Measurements from ENCODE around the gene UBALD2. TPM values are rescaled to one million over a fixed set of nuclear protein-coding genes. Genes with fewer than 3 reads are reported as not detected.

The UBALD2 gene
- total RNA-seq, 4 donors from 2014 or later = 24.8 to 42.7 (median 35.6) TPM

DNA sequence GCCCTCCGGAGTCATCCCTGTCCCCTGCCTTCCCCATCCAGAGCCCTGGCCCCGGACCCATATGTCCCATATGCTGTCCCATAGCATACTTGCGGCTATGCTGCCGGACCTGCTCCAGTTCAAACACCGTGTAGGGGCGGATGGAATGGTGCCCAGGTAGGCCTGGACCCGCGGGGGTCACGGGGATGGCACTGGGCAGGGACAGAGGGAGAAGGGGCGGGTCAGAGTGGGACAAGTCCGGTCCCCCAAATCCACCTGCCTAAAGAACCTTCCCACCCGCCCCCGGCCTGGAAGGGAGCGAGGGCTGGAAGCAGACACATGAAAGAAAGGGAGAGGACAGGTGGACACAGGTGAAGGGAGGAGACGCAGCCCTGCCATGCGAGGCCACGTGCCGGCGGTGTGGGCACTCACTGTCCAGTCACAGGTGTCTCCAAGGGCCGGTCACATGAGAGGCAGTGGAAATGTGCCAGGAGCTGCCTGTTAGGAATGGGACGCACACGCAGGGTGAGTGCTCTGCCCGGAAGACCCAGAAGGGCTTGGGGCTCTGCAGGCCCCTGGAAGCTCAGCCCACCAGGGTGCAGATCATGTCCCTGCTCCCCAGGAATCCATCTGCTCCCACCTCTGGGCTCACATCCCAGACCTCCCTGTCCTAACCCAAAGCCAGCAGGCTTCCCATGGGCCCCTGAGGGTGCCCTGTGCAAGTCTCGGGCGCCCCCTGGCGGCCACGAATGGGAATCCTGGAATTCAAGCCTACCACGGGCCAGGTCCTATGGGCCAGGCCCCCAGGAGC, 14.0 kb downstream of the UBALD2 start:
- Histone ChIP-seq H3K4me1 (peaks cover 26% of the 10 kb centered on the region), H3K36me3 (no peaks in the 10 kb centered on the region), H3K27me3 (no peaks in the 10 kb centered on the region), H3K27ac (no peak overlapping the region), H3K9me3 (no peaks in the 10 kb centered on the region), H3K4me3 (no peak overlapping the region)
- TF ChIP-seq POLR2AphosphoS5 (IDR thresholded peaks at IDR 0.05) (no peak), POLR2A (IDR thresholded peaks at IDR 0.05) (no peak), EP300 (IDR thresholded peaks at IDR 0.05) (no peak)
- TF ChIP-seq, protein P1, sequence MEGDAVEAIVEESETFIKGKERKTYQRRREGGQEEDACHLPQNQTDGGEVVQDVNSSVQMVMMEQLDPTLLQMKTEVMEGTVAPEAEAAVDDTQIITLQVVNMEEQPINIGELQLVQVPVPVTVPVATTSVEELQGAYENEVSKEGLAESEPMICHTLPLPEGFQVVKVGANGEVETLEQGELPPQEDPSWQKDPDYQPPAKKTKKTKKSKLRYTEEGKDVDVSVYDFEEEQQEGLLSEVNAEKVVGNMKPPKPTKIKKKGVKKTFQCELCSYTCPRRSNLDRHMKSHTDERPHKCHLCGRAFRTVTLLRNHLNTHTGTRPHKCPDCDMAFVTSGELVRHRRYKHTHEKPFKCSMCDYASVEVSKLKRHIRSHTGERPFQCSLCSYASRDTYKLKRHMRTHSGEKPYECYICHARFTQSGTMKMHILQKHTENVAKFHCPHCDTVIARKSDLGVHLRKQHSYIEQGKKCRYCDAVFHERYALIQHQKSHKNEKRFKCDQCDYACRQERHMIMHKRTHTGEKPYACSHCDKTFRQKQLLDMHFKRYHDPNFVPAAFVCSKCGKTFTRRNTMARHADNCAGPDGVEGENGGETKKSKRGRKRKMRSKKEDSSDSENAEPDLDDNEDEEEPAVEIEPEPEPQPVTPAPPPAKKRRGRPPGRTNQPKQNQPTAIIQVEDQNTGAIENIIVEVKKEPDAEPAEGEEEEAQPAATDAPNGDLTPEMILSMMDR (IDR thresholded peaks at IDR 0.05) = peak; percentile 93 to 97
- DNase-seq (ENCODE audit: low spot score in 2 of 2) = peak; percentile 91 to 93
- WGBS = 77% methylated on average over 20 of the region's 28 CpGs

DNA sequence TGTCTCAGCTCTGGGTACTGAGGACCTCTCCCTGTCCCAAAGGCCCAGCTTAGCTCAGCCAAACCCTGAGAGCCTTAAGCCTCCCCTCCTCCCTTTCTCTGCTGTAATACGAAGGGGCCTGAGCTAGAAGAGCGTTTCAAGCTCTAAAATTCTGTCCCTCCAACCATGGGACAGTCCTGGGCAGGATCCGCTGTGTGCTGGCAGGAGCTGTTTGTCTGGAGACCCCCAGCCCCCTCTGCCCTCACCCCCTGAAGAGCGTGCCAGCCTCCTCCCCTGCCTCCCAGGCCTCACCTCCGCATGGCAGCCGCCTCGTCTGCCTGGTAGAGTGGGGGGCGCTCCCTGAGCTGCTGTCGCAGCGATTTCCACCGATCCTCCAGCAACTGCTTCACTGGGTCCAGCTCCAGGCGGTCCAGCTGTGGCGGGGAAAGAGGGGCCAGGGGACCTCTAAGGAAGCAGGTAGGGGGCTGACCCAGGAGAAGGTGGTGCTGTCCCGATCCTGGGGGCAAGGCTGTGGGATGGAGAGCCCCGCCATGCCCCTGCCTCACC, 14.7 kb downstream of the UBALD2 start:
- DNase-seq (ENCODE audit: low spot score in 2 of 2) = no peak
- Histone ChIP-seq H3K27ac (no peak overlapping the region), H3K4me1 (peaks cover 23% of the 10 kb centered on the region), H3K36me3 (no peaks in the 10 kb centered on the region), H3K4me3 (no peak overlapping the region), H3K9me3 (no peaks in the 10 kb centered on the region), H3K27me3 (no peaks in the 10 kb centered on the region)
- WGBS = 87% methylated on average over 11 of the region's 15 CpGs
- TF ChIP-seq POLR2A (IDR thresholded peaks at IDR 0.05) (no peak), POLR2AphosphoS5 (IDR thresholded peaks at IDR 0.05) (no peak), EP300 (IDR thresholded peaks at IDR 0.05) (no peak)
- TF ChIP-seq, protein P1 (IDR thresholded peaks at IDR 0.05) = no peak

DNA sequence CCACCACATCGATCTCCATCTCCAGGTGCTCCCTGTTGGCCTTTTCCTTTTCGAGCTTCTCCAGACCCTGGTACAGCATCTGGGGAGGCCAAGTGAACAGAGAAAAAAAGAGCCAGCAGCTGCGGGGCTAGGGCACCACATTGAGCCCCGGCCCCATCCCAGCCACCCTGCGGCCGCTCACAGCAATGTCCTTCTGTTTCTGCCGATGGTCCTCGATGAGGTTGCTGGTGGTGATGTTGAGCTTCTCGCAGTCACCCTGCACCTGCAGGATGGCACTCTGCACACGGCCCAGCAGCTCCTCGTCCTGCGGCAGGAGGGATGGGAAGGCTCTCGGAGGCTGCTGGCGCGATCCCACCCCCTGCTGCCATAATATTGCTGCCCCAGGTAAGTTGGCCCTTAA, 15.5 kb downstream of the UBALD2 start:
- H3K4me1 ChIP-seq = peaks cover 23% of the 10 kb centered on the region
- TF ChIP-seq POLR2AphosphoS5 (IDR thresholded peaks at IDR 0.05) (no peak), POLR2A (IDR thresholded peaks at IDR 0.05) (no peak), EP300 (IDR thresholded peaks at IDR 0.05) (no peak)
- TF ChIP-seq, protein P1 (IDR thresholded peaks at IDR 0.05) = no peak
- H3K36me3 ChIP-seq = no peaks in the 10 kb centered on the region
- WGBS = 74% methylated on average over 2 of the region's 15 CpGs
- no peak for DNase-seq (ENCODE audit: low spot score in 2 of 2)
- no peaks in the 10 kb centered on the region for H3K9me3 ChIP-seq
- no peak overlapping the region for H3K4me3 ChIP-seq
- no peak overlapping the region for H3K27ac ChIP-seq
- H3K27me3 ChIP-seq = no peaks in the 10 kb centered on the region

DNA sequence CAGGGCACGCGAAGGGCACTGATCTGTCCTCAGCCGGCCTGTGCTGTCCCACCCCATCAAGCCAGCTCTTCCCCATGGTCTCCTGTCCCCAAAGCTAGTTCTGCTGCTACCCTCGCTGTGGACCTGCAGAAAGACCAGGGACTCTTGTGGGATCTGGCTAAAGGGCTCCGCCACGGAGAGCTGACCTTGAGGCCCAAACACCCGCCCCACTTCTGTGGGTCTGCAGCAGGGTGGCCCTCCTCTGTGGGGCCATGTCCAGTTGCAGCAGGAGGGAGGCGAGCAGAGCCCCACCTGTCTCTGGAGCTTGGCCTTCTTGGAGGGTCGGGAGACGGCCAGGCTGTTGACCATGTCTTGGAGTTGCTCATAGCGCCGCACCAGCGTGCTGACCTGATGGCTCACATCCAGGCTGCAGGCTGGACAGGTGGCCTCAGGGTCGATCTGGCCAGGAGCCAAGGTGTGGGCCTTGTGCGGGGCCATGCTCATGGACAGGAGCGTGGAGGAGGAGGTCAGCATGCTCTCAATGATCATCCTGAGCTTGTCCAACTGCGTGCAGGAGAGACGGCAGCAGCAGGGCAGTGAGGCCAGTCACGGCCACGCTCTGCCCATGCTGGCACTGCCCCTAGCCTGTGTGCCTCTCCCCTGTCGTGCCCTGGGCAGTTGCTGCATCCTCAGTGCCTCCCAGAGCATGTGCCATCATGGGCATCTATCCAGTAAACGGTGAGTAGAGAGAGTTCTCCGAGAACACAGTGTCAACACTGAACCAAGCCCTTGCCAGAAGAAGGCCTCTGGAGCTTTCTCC, 16.6 kb downstream of the UBALD2 start:
- Histone ChIP-seq H3K27ac (no peak overlapping the region), H3K9me3 (no peaks in the 10 kb centered on the region), H3K36me3 (no peaks in the 10 kb centered on the region), H3K27me3 (no peaks in the 10 kb centered on the region), H3K4me3 (no peak overlapping the region), H3K4me1 (peaks cover 19% of the 10 kb centered on the region)
- DNase-seq (ENCODE audit: low spot score in 2 of 2) = no peak
- TF ChIP-seq EP300 (IDR thresholded peaks at IDR 0.05) = no peak
- TF ChIP-seq POLR2A (IDR thresholded peaks at IDR 0.05) = no peak
- no peak for TF ChIP-seq POLR2AphosphoS5 (IDR thresholded peaks at IDR 0.05)
- TF ChIP-seq, protein P1 (IDR thresholded peaks at IDR 0.05) = no peak
- 95% methylated on average over 8 of the region's 23 CpGs for WGBS

DNA sequence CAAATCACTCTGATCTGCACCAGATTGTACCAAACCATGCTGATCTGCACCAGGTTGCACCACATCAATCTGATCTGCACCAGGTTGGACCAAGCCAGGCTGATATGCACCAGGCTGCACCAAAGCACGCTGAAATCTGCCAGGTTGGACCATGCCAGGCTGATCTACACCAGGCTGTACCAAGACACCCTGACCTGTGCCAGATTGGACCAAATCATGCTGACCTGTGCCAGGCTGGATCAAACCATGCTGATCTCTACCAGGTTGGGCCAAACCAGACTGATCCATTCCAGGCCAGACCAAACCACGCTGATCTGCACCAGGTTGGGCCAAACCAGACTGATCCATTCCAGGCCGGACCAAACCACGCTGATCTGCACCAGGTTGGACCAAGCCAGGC, 27.4 kb downstream of the UBALD2 start:
- DNase-seq (ENCODE audit: low spot score in 2 of 2) = no peak
- WGBS = 100% methylated on average over 3 of the region's 4 CpGs
- H3K27me3 ChIP-seq = no peaks in the 10 kb centered on the region
- H3K4me1 ChIP-seq = no peaks in the 10 kb centered on the region
- no peak overlapping the region for H3K27ac ChIP-seq
- no peak for TF ChIP-seq POLR2AphosphoS5 (IDR thresholded peaks at IDR 0.05)
- no peak for TF ChIP-seq POLR2A (IDR thresholded peaks at IDR 0.05)
- TF ChIP-seq, protein P1 (IDR thresholded peaks at IDR 0.05) = no peak
- no peak for TF ChIP-seq EP300 (IDR thresholded peaks at IDR 0.05)
- no peaks in the 10 kb centered on the region for H3K9me3 ChIP-seq
- H3K36me3 ChIP-seq = peaks cover 6% of the 10 kb centered on the region
- H3K4me3 ChIP-seq = no peak overlapping the region
